ENCODE results near the gene MYOD1. TPM values are rescaled to one million over a fixed set of nuclear protein-coding genes. Genes with fewer than 3 reads are reported as not detected.

The MYOD1 gene
- total RNA-seq, 1 experiment from 2014 or later = not detected

- POLR2A ChIA-PET = interaction anchor here (0.5 kb wide), 1 partner anchor 832 kb away, joined by 3 read pairs; no protein-coding TSS in a partner anchor
- no peak for TF ChIP-seq SIN3A (IDR thresholded peaks at IDR 0.05; ENCODE audit: borderline replicate concordance, insufficient read depth, low read depth, low read length)
- TF ChIP-seq POLR2AphosphoS5 (IDR thresholded peaks at IDR 0.05; ENCODE audit: low read depth, low read length) = no peak
- TF ChIP-seq CTCF (IDR thresholded peaks at IDR 0.05) = no peak
- TF ChIP-seq REST (IDR thresholded peaks at IDR 0.05; ENCODE audit: insufficient read depth in 1 of 2, low read depth in 2 of 2, low read length in 1 of 2) = no peak
- no peak for TF ChIP-seq TCF7L2 (IDR thresholded peaks at IDR 0.05; ENCODE audit: low read depth, low read length)
- ATAC-seq = 0 out of 2 replicates have a peak, but pooled peaks have one; percentile 18
- no peaks in the 10 kb centered on the region for H3K9me3 ChIP-seq (ENCODE audit: control insufficient read depth, insufficient read depth, low read depth, low read length)
- H3K4me1 ChIP-seq (ENCODE audit: control insufficient read depth, insufficient read depth, low read length) = no peaks in the 10 kb centered on the region
- BruUV-seq (replicated peaks) = no TSS peak
- H3K27ac ChIP-seq (ENCODE audit: low read length) = no peak overlapping the region
- no peak for DNase-seq (ENCODE audit: low read depth, low spot score)
- intact Hi-C loops (cut with micrococcal nuclease; ENCODE audit: unreplicated experiment) (no loop called here), in situ Hi-C loops (cut with HindIII; ENCODE audit: low pct_unique_long_range_greater_than_20kb, low sequenced_read_pairs) (no loop called here)
- CTCF ChIA-PET = no interaction called here
- H3K36me3 ChIP-seq (ENCODE audit: control insufficient read depth, insufficient read depth, low read length) = no peaks in the 10 kb centered on the region
- no peaks in the 10 kb centered on the region for H3K27me3 ChIP-seq (ENCODE audit: control insufficient read depth, insufficient read depth, low read length)
- no peak overlapping the region for H3K4me3 ChIP-seq (ENCODE audit: low read depth in 2 of 2, low read length in 2 of 2)
These were observed 20.6 kb downstream of the MYOD1 start for GRCh38 chr11:17739945-17740338.

GRCh38 chr11:17740649-17741235 is 21.4 kb downstream of the MYOD1 start:
- no peak for DNase-seq (ENCODE audit: low read depth, low spot score)
- Histone ChIP-seq H3K36me3 (ENCODE audit: control insufficient read depth, insufficient read depth, low read length) (no peaks in the 10 kb centered on the region), H3K4me1 (ENCODE audit: control insufficient read depth, insufficient read depth, low read length) (no peaks in the 10 kb centered on the region), H3K27ac (ENCODE audit: low read length) (no peak overlapping the region), H3K4me3 (ENCODE audit: low read depth in 2 of 2, low read length in 2 of 2) (no peak overlapping the region), H3K9me3 (ENCODE audit: control insufficient read depth, insufficient read depth, low read depth, low read length) (no peaks in the 10 kb centered on the region), H3K27me3 (ENCODE audit: control insufficient read depth, insufficient read depth, low read length) (no peaks in the 10 kb centered on the region)
- in situ Hi-C loops (cut with HindIII; ENCODE audit: low pct_unique_long_range_greater_than_20kb, low sequenced_read_pairs) (no loop called here), intact Hi-C loops (cut with micrococcal nuclease; ENCODE audit: unreplicated experiment) (no loop called here)
- POLR2A ChIA-PET = no interaction called here
- CTCF ChIA-PET = no interaction called here
- ATAC-seq = no peak
- no TSS peak for BruUV-seq (replicated peaks)
- TF ChIP-seq TCF7L2 (IDR thresholded peaks at IDR 0.05; ENCODE audit: low read depth, low read length) (no peak), CTCF (IDR thresholded peaks at IDR 0.05) (no peak), POLR2AphosphoS5 (IDR thresholded peaks at IDR 0.05; ENCODE audit: low read depth, low read length) (no peak), REST (IDR thresholded peaks at IDR 0.05; ENCODE audit: insufficient read depth in 1 of 2, low read depth in 2 of 2, low read length in 1 of 2) (no peak), SIN3A (IDR thresholded peaks at IDR 0.05; ENCODE audit: borderline replicate concordance, insufficient read depth, low read depth, low read length) (no peak)

Data from Panc1 (cell line).